ENCODE results near the gene MAP3K14. TPM values are rescaled to one million over a fixed set of nuclear protein-coding genes. Genes with fewer than 3 reads are reported as not detected.

The MAP3K14 gene
- total RNA-seq, 6 experiments from 2014 or later: 5.6 to 8.8 (median 6.6) TPM

- H3K36me3 Mint-ChIP-seq (ENCODE audit: low read depth): no peaks in the 10 kb centered on the region
- no peak for TF ChIP-seq CTCF (IDR thresholded peaks at IDR 0.05)
- H3K27me3 Mint-ChIP-seq (ENCODE audit: insufficient read depth): peaks cover 10% of the 10 kb centered on the region
- peaks cover 16% of the 10 kb centered on the region for H3K4me1 Mint-ChIP-seq (ENCODE audit: low read depth)
- no peak for DNase-seq
- no peak overlapping the region for H3K4me3 Mint-ChIP-seq
- no peaks in the 10 kb centered on the region for H3K9me3 Mint-ChIP-seq
- H3K27ac Mint-ChIP-seq: no peak overlapping the region
Observed at GRCh38 chr17:45241328-45242028, 75.3 kb downstream of the MAP3K14 start.

- H3K36me3 Mint-ChIP-seq (ENCODE audit: low read depth): no peaks in the 10 kb centered on the region
- H3K4me3 Mint-ChIP-seq: no peak overlapping the region
- no peaks in the 10 kb centered on the region for H3K9me3 Mint-ChIP-seq
- no peak overlapping the region for H3K27ac Mint-ChIP-seq
- DNase-seq: no peak
- H3K27me3 Mint-ChIP-seq (ENCODE audit: insufficient read depth): peaks cover 10% of the 10 kb centered on the region
- H3K4me1 Mint-ChIP-seq (ENCODE audit: low read depth): peaks cover 11% of the 10 kb centered on the region
- no peak for TF ChIP-seq CTCF (IDR thresholded peaks at IDR 0.05)
Observed at GRCh38 chr17:45240905-45241327, 75.9 kb downstream of the MAP3K14 start.

GRCh38 chr17:45238155-45238774, 78.6 kb downstream of the MAP3K14 start:
- no peak overlapping the region for H3K4me3 Mint-ChIP-seq
- H3K36me3 Mint-ChIP-seq (ENCODE audit: low read depth): no peaks in the 10 kb centered on the region
- no peak overlapping the region for H3K27ac Mint-ChIP-seq
- H3K9me3 Mint-ChIP-seq: no peaks in the 10 kb centered on the region
- peaks cover 14% of the 10 kb centered on the region for H3K27me3 Mint-ChIP-seq (ENCODE audit: insufficient read depth)
- peaks cover 11% of the 10 kb centered on the region for H3K4me1 Mint-ChIP-seq (ENCODE audit: low read depth)
- no peak for TF ChIP-seq CTCF (IDR thresholded peaks at IDR 0.05)
- no peak for DNase-seq

GRCh38 chr17:45237686-45238085, 79.1 kb downstream of the MAP3K14 start:
- H3K4me1 Mint-ChIP-seq (ENCODE audit: low read depth): peaks cover 11% of the 10 kb centered on the region
- H3K36me3 Mint-ChIP-seq (ENCODE audit: low read depth): no peaks in the 10 kb centered on the region
- H3K27me3 Mint-ChIP-seq (ENCODE audit: insufficient read depth): peaks cover 12% of the 10 kb centered on the region
- no peak for TF ChIP-seq CTCF (IDR thresholded peaks at IDR 0.05)
- no peak overlapping the region for H3K4me3 Mint-ChIP-seq
- DNase-seq: no peak
- H3K27ac Mint-ChIP-seq: no peak overlapping the region
- no peaks in the 10 kb centered on the region for H3K9me3 Mint-ChIP-seq

- Mint-ChIP-seq H3K9me3 (no peaks in the 10 kb centered on the region), H3K4me3 (no peak overlapping the region), H3K4me1 (ENCODE audit: low read depth) (peaks cover 11% of the 10 kb centered on the region), H3K36me3 (ENCODE audit: low read depth) (no peaks in the 10 kb centered on the region), H3K27ac (no peak overlapping the region), H3K27me3 (ENCODE audit: insufficient read depth) (peaks cover 12% of the 10 kb centered on the region)
- TF ChIP-seq CTCF (IDR thresholded peaks at IDR 0.05): no peak
- DNase-seq: no peak
Observed at GRCh38 chr17:45236282-45236606, 80.6 kb downstream of the MAP3K14 start.
